ES-I3 (cell line): Measurements from ENCODE around the gene DNAJC8.

Source experiments
- H3K36me3 ChIP-seq: 2 replicates; pipeline ENCODE4 v1.6.1; 2013; ENCODE audit warnings: mild to moderate bottlenecking, low read length, control low read depth, moderate library complexity; ENCODE audit not compliant: insufficient read depth
- H3K4me1 ChIP-seq: 2 replicates; pipeline ENCODE4 v1.6.1; 2013; ENCODE audit warnings: mild to moderate bottlenecking, control low read depth, low read length; ENCODE audit not compliant: insufficient read depth
- H3K9ac ChIP-seq: 2 replicates; pipeline ENCODE4 v1.6.1; 2013; ENCODE audit warnings: low read depth, mild to moderate bottlenecking, low read length, moderate library complexity
- H3K9me3 ChIP-seq: 2 replicates; pipeline ENCODE4 v1.6.1; 2013; ENCODE audit warnings: mild to moderate bottlenecking, low read length, moderate library complexity; ENCODE audit not compliant: control insufficient read depth, insufficient read depth

Gene DNAJC8

DNA sequence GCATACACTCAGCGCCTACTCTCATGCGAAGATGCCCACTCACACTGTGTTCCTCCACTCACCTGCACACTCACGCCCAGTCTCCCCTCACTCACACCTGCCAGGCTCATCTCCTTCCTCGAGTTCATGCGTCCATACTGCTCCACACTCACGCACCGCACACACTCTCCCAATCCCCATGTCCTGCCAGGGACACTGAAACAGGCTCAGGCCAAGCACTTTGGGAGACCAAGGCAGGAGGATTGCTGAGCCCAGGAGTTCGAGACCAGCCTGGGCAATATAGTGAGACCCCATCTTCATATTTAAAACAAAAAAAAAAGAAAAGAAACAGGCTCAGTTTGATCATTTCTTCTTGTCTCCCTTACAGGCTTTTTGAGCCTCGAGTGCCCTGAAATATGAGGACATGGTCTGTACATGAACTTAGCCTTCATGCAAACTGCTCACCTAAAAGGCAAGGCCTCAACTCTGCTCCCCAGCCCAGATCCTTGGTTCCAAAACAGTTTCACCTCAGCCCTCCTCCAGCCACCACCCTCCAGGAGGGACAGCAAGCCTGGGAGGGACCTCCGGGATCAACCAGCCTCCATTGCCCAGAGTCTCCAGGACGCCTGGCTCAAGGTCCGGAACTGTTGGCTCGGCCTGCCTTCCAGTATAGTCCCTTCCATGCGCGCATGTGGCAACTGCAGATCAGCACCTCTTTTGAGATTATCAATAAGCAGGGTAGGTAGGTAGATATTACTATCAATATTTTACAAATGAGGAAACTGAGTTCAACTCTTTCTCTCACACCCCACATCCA lies 53.9 kb downstream of the DNAJC8 start:
- H3K36me3 ChIP-seq, result no peaks in the 10 kb centered on the region
- no peaks in the 10 kb centered on the region for H3K9me3 ChIP-seq
- no peak overlapping the region for H3K9ac ChIP-seq
- H3K4me1 ChIP-seq, result peaks cover 13% of the 10 kb centered on the region; the same call in 1 of the 2 replicates

DNA sequence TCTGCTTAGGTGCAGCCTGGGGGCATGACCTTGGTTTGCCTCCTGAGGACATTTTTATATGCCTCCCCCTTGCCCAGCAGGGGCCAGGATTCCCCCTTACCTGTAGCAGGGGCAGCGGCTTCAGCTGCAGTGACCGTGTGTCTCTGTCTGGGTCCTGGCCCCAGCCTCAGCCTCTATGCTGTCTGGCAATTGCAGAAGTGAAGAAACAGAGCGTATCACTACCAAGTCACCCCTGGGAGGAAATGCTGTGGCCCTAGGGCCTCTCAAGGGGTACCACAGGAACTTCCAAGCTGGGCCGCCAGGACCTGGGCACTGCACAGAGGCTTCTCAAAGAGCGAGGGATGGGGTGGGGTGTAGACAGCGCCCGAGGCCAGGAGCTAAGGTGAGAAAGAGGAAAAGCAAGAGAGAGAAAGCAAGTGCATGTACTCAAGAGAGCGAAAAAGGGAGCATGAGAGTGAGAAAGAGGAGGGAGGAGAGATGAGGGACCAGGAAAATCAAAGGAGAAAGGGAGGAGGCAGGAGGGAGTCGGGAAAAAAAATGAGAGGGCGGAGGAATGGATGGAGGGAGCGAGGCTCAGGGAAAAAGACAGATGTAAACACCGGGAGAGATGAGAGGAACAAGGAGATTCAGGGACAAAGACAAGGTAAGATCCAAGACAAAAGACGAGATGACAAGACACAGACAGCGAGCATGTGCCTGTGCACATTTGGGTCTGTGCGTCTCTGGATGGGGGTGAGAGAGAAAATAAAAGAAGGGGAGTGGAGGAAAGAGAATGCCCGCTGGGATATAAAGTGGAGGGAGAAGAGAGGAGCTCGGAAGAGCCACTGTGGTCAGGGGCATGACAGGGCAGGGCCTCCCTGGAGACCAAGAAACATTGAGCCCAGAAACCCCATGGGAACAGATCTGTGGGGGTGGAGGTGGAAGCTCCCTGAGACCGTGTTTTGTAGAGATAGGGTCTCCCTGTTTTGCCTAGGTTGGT lies 56.0 kb downstream of the DNAJC8 start, which contains the start of gene PTAFR:
Gene PTAFR, minus strand, starts transcription at position 199 of the 979 bp plus-strand sequence. CDS start 25,669 bp downstream, outside the sequence.
- Histone ChIP-seq H3K36me3 (no peaks in the 10 kb centered on the region), H3K9me3 (no peaks in the 10 kb centered on the region), H3K9ac (no peak within 1 kb of the TSS), H3K4me1 (peaks cover 13% of the 10 kb centered on the region; the same call in 1 of the 2 replicates)

GRCh38 chr1:28175955-28176485 lies 56.8 kb downstream of the DNAJC8 start:
- Histone ChIP-seq H3K36me3 (no peaks in the 10 kb centered on the region), H3K9me3 (no peaks in the 10 kb centered on the region), H3K4me1 (peaks cover 13% of the 10 kb centered on the region; the same call in 1 of the 2 replicates), H3K9ac (no peak overlapping the region)

DNA sequence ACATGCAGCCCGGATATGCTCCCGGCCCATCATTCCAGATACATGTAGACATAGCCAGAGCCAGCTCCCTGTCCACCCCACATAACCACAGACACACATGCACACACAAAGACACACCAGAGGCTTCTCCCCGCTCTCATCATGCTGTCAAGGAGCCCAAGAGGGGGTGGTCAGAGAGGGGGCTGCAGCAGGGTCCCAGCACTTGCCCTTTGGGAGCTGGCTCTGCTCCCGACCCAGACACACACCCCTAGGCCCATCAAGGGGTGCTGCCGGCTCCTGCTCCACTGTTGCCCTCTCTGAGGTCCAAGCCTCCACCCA lies 58.9 kb downstream of the DNAJC8 start:
- Histone ChIP-seq H3K4me1 (peaks cover 13% of the 10 kb centered on the region; the same call in 1 of the 2 replicates), H3K9ac (no peak overlapping the region), H3K9me3 (no peaks in the 10 kb centered on the region), H3K36me3 (no peaks in the 10 kb centered on the region)

DNA sequence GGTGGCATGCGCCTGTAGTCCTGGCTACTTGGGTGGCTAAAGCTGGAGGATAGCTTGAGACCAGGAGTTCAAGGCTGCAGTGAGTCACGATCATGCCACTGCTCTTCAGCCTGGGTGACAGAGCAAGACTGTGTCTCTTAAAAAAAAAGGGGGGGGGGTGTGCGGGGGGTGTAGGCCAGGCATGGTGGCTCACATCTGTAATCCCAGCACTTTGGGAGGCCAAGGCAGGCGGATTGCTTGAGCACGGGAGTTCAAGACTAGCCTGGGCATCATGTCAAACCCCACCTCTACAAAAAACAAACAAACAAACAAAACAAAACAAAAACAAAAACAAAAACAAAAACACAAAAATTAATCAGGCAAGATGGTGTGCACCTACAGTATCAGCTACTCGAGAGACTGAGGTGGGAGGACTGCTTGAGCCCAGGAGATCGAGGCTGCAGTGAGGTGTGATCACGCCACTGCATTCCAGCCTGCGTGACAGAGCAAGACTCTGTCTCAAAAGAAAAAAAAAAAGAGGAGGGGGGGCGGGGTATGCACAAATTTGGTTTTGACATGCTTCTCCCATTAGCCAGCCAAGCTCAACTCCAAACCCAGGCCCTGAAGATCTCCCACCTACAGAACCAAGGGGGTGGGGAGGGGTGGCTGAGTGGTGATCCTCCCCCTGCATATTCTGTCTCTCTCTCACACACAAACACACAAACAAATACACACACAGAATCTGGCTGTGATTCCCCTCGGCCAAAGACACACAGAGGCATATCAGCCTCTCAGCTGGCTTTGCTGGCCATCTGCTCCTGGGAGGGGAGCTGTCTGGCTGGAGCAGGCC lies 59.5 kb downstream of the DNAJC8 start:
- Histone ChIP-seq H3K36me3 (no peaks in the 10 kb centered on the region), H3K4me1 (peaks cover 13% of the 10 kb centered on the region; the same call in 1 of the 2 replicates), H3K9me3 (no peaks in the 10 kb centered on the region), H3K9ac (no peak overlapping the region)

- H3K36me3 ChIP-seq, result no peaks in the 10 kb centered on the region
- no peak overlapping the region for H3K9ac ChIP-seq
- H3K4me1 ChIP-seq, result peaks cover 13% of the 10 kb centered on the region; the same call in 1 of the 2 replicates
- H3K9me3 ChIP-seq, result no peaks in the 10 kb centered on the region
These were observed 60.1 kb downstream of the DNAJC8 start for GRCh38 chr1:28172713-28173150.

DNA sequence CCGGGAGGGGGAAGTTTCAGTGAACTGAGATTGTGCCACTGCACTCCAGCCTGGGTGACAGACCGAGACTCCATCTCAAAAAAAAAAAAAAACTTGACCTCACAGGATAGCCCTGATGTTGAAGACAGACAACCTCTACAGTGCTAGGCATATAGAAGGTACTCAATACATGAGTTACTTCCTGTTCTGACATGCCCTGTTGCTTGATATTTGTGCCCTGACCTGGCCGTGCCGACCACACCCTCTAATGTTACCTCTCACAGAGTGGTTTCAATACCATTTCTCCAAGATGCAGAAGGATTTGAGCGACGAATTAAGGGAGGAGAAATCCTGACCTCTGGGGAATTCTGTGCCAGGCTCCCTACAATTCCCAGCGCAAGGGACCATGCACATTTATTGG lies 61.6 kb downstream of the DNAJC8 start:
- Histone ChIP-seq H3K4me1 (peaks cover 6% of the 10 kb centered on the region; the same call in 1 of the 2 replicates), H3K9ac (no peak overlapping the region), H3K9me3 (no peaks in the 10 kb centered on the region), H3K36me3 (no peaks in the 10 kb centered on the region)

DNA sequence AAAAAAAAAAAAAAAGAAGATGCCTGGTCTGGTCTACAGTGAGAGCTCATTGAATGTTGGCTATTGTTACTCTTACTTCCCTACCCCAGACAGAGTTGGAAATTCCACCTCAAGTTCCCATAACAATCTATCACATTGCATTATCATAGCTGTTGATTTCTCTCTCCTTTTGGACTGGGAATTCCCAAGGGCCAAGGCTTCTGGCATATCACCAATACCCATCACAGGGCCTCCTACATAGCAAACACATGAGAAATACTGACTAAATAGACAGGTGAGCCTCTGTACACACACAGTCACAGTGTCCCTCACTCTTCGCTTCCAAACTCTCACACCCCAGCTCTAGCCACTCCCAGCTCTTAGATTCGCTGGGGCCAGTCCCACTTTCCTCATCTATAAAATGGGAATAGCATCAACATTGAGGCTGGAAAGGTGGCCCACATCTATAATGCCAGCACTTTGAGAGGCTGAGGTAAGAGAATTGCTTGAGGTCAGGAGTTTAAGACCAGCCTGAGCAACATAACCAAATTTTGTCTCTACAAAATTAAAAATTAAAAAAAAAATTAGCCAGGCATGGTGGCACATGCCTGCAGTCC lies 62.7 kb downstream of the DNAJC8 start:
- H3K9me3 ChIP-seq, result no peaks in the 10 kb centered on the region
- peaks cover 6% of the 10 kb centered on the region; the same call in 1 of the 2 replicates for H3K4me1 ChIP-seq
- H3K9ac ChIP-seq, result no peak overlapping the region
- no peaks in the 10 kb centered on the region for H3K36me3 ChIP-seq

GRCh38 chr1:28163496-28164161 lies 69.2 kb downstream of the DNAJC8 start:
- H3K9ac ChIP-seq, result no peak overlapping the region
- H3K36me3 ChIP-seq, result no peaks in the 10 kb centered on the region
- peaks cover 16% of the 10 kb centered on the region for H3K4me1 ChIP-seq

GRCh38 chr1:28162151-28162550 lies 70.7 kb downstream of the DNAJC8 start:
- Histone ChIP-seq H3K4me1 (peaks cover 16% of the 10 kb centered on the region), H3K9me3 (no peaks in the 10 kb centered on the region), H3K36me3 (no peaks in the 10 kb centered on the region), H3K9ac (no peak overlapping the region)

More at GRCh38 chr1:28163496-28164161, 69.2 kb downstream of the DNAJC8 start:
- H3K9me3 ChIP-seq, result no peaks in the 10 kb centered on the region

DNA sequence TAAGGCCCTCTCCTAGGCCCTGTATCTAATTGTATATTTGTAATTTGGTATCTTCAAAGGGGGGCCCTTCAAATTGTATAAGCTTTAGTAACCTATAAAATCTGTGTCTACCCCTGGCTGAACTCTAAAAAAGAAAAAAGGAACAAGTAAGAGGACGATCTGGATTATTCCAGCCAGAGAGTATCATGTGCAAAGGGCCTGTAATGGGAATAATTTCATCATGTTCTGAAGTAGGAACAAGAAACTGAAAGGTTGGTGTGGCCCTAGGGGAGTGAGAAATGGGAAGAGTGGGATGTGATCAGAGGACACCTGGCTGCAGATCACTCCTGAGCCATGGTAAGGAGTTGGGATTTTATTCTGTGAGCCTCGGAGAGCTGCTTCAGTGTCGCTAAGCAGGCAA lies 71.1 kb downstream of the DNAJC8 start:
- H3K36me3 ChIP-seq, result no peaks in the 10 kb centered on the region
- H3K9me3 ChIP-seq, result no peaks in the 10 kb centered on the region
- H3K9ac ChIP-seq, result no peak overlapping the region
- H3K4me1 ChIP-seq, result peaks cover 16% of the 10 kb centered on the region

- Histone ChIP-seq H3K4me1 (peaks cover 16% of the 10 kb centered on the region), H3K9ac (no peak overlapping the region), H3K36me3 (no peaks in the 10 kb centered on the region), H3K9me3 (no peaks in the 10 kb centered on the region)
These were observed 72.0 kb downstream of the DNAJC8 start for GRCh38 chr1:28160782-28161266.

DNA sequence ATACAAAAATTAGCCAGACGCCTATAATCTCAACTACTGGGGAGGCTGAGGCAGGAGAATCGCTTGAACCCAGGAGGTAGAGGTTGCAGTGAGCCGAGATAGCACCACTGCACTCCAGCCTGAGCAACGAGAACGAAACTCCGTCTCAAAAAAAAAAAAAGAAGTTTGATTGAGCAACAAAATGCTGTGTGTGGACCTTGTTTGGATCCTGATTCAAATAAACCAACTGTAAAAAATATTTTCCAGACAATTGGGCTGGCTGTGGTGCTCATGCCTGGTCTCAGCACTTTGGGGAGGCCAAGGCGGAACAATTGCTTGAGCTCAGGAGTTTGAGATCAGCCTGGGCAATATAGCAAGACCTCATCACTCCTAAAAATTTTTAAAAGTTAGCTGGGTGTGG lies 73.1 kb downstream of the DNAJC8 start:
- H3K9me3 ChIP-seq, result no peaks in the 10 kb centered on the region
- peaks cover 16% of the 10 kb centered on the region for H3K4me1 ChIP-seq
- no peaks in the 10 kb centered on the region for H3K36me3 ChIP-seq
- H3K9ac ChIP-seq, result no peak overlapping the region
